ENCODE data around the gene LPO.

The LPO gene

GRCh38 chr17:58268774-58269556 lies 30.6 kb downstream of the LPO start:
- no peak overlapping the region for H3K27ac ChIP-seq (ENCODE audit: low read length)
- H3K9me3 ChIP-seq (ENCODE audit: control insufficient read depth, insufficient read depth, low read length): no peaks in the 10 kb centered on the region
- no CpG with 5 or more reads among the region's 6 CpGs for WGBS (ENCODE audit: insufficient coverage, insufficient read length)
- no peak overlapping the region for H3K4me3 ChIP-seq (ENCODE audit: low read length)
- no peaks in the 10 kb centered on the region for H3K27me3 ChIP-seq (ENCODE audit: control insufficient read depth, insufficient read depth, low read length)
- no peak for DNase-seq (ENCODE audit: low read depth, low spot score)
- no peaks in the 10 kb centered on the region for H3K36me3 ChIP-seq (ENCODE audit: control insufficient read depth, insufficient read depth, low read length)
- no peaks in the 10 kb centered on the region for H3K4me1 ChIP-seq (ENCODE audit: control insufficient read depth, insufficient read depth, low read length)

- WGBS (ENCODE audit: insufficient coverage, insufficient read length): no CpG with 5 or more reads among the region's 9 CpGs
- Histone ChIP-seq H3K27me3 (ENCODE audit: control insufficient read depth, insufficient read depth, low read length) (no peaks in the 10 kb centered on the region), H3K4me3 (ENCODE audit: low read length) (no peak overlapping the region), H3K4me1 (ENCODE audit: control insufficient read depth, insufficient read depth, low read length) (no peaks in the 10 kb centered on the region), H3K9me3 (ENCODE audit: control insufficient read depth, insufficient read depth, low read length) (no peaks in the 10 kb centered on the region), H3K36me3 (ENCODE audit: control insufficient read depth, insufficient read depth, low read length) (no peaks in the 10 kb centered on the region), H3K27ac (ENCODE audit: low read length) (no peak overlapping the region)
- no peak for DNase-seq (ENCODE audit: low read depth, low spot score)
Observed at GRCh38 chr17:58269557-58270291, 31.3 kb downstream of the LPO start.

GRCh38 chr17:58270476-58271215 lies 32.3 kb downstream of the LPO start:
- Histone ChIP-seq H3K27me3 (ENCODE audit: control insufficient read depth, insufficient read depth, low read length) (no peaks in the 10 kb centered on the region), H3K4me3 (ENCODE audit: low read length) (no peak overlapping the region), H3K9me3 (ENCODE audit: control insufficient read depth, insufficient read depth, low read length) (no peaks in the 10 kb centered on the region), H3K4me1 (ENCODE audit: control insufficient read depth, insufficient read depth, low read length) (no peaks in the 10 kb centered on the region), H3K27ac (ENCODE audit: low read length) (no peak overlapping the region), H3K36me3 (ENCODE audit: control insufficient read depth, insufficient read depth, low read length) (no peaks in the 10 kb centered on the region)
- WGBS (ENCODE audit: insufficient coverage, insufficient read length): no CpG with 5 or more reads among the region's 15 CpGs
- DNase-seq (ENCODE audit: low read depth, low spot score): no peak

- WGBS (ENCODE audit: insufficient coverage, insufficient read length): no CpG with 5 or more reads among the region's 21 CpGs
- H3K4me1 ChIP-seq (ENCODE audit: control insufficient read depth, insufficient read depth, low read length): no peaks in the 10 kb centered on the region
- no peaks in the 10 kb centered on the region for H3K9me3 ChIP-seq (ENCODE audit: control insufficient read depth, insufficient read depth, low read length)
- H3K36me3 ChIP-seq (ENCODE audit: control insufficient read depth, insufficient read depth, low read length): no peaks in the 10 kb centered on the region
- no peak overlapping the region for H3K4me3 ChIP-seq (ENCODE audit: low read length)
- DNase-seq (ENCODE audit: low read depth, low spot score): no peak
- H3K27ac ChIP-seq (ENCODE audit: low read length): no peak overlapping the region
- H3K27me3 ChIP-seq (ENCODE audit: control insufficient read depth, insufficient read depth, low read length): no peaks in the 10 kb centered on the region
Observed at GRCh38 chr17:58271216-58271931, 33.0 kb downstream of the LPO start.

GRCh38 chr17:58272367-58273280 lies 34.2 kb downstream of the LPO start:
- DNase-seq (ENCODE audit: low read depth, low spot score): no peak
- no CpG with 5 or more reads among the region's 12 CpGs for WGBS (ENCODE audit: insufficient coverage, insufficient read length)

GRCh38 chr17:58273453-58274104 lies 35.2 kb downstream of the LPO start:
- H3K4me1 ChIP-seq (ENCODE audit: control insufficient read depth, insufficient read depth, low read length): no peaks in the 10 kb centered on the region
- H3K36me3 ChIP-seq (ENCODE audit: control insufficient read depth, insufficient read depth, low read length): no peaks in the 10 kb centered on the region
- H3K27me3 ChIP-seq (ENCODE audit: control insufficient read depth, insufficient read depth, low read length): no peaks in the 10 kb centered on the region
- DNase-seq (ENCODE audit: low read depth, low spot score): no peak
- H3K9me3 ChIP-seq (ENCODE audit: control insufficient read depth, insufficient read depth, low read length): no peaks in the 10 kb centered on the region
- H3K4me3 ChIP-seq (ENCODE audit: low read length): no peak overlapping the region
- no CpG with 5 or more reads among the region's 15 CpGs for WGBS (ENCODE audit: insufficient coverage, insufficient read length)
- no peak overlapping the region for H3K27ac ChIP-seq (ENCODE audit: low read length)

More at GRCh38 chr17:58272367-58273280, 34.2 kb downstream of the LPO start:
- Histone ChIP-seq H3K27me3 (ENCODE audit: control insufficient read depth, insufficient read depth, low read length) (no peaks in the 10 kb centered on the region), H3K27ac (ENCODE audit: low read length) (no peak overlapping the region), H3K4me3 (ENCODE audit: low read length) (no peak overlapping the region), H3K36me3 (ENCODE audit: control insufficient read depth, insufficient read depth, low read length) (no peaks in the 10 kb centered on the region), H3K9me3 (ENCODE audit: control insufficient read depth, insufficient read depth, low read length) (no peaks in the 10 kb centered on the region), H3K4me1 (ENCODE audit: control insufficient read depth, insufficient read depth, low read length) (no peaks in the 10 kb centered on the region)

GRCh38 chr17:58275417-58275816 lies 37.0 kb downstream of the LPO start:
- no CpG with 5 or more reads among the region's 10 CpGs for WGBS (ENCODE audit: insufficient coverage, insufficient read length)
- no peaks in the 10 kb centered on the region for H3K27me3 ChIP-seq (ENCODE audit: control insufficient read depth, insufficient read depth, low read length)

GRCh38 chr17:58276423-58276822 lies 38.0 kb downstream of the LPO start:
- Histone ChIP-seq H3K9me3 (ENCODE audit: control insufficient read depth, insufficient read depth, low read length) (no peaks in the 10 kb centered on the region), H3K4me1 (ENCODE audit: control insufficient read depth, insufficient read depth, low read length) (no peaks in the 10 kb centered on the region), H3K27ac (ENCODE audit: low read length) (no peak overlapping the region), H3K27me3 (ENCODE audit: control insufficient read depth, insufficient read depth, low read length) (no peaks in the 10 kb centered on the region), H3K4me3 (ENCODE audit: low read length) (no peak overlapping the region), H3K36me3 (ENCODE audit: control insufficient read depth, insufficient read depth, low read length) (no peaks in the 10 kb centered on the region)
- WGBS (ENCODE audit: insufficient coverage, insufficient read length): no CpG with 5 or more reads among the region's 2 CpGs
- no peak for DNase-seq (ENCODE audit: low read depth, low spot score)

More at GRCh38 chr17:58275417-58275816, 37.0 kb downstream of the LPO start:
- no peaks in the 10 kb centered on the region for H3K36me3 ChIP-seq (ENCODE audit: control insufficient read depth, insufficient read depth, low read length)
- H3K4me1 ChIP-seq (ENCODE audit: control insufficient read depth, insufficient read depth, low read length): no peaks in the 10 kb centered on the region
- no peak overlapping the region for H3K27ac ChIP-seq (ENCODE audit: low read length)
- DNase-seq (ENCODE audit: low read depth, low spot score): no peak
- no peak overlapping the region for H3K4me3 ChIP-seq (ENCODE audit: low read length)
- H3K9me3 ChIP-seq (ENCODE audit: control insufficient read depth, insufficient read depth, low read length): no peaks in the 10 kb centered on the region

- Histone ChIP-seq H3K9me3 (ENCODE audit: control insufficient read depth, insufficient read depth, low read length) (no peaks in the 10 kb centered on the region), H3K4me3 (ENCODE audit: low read length) (no peak overlapping the region), H3K36me3 (ENCODE audit: control insufficient read depth, insufficient read depth, low read length) (no peaks in the 10 kb centered on the region), H3K4me1 (ENCODE audit: control insufficient read depth, insufficient read depth, low read length) (no peaks in the 10 kb centered on the region), H3K27ac (ENCODE audit: low read length) (no peak overlapping the region), H3K27me3 (ENCODE audit: control insufficient read depth, insufficient read depth, low read length) (no peaks in the 10 kb centered on the region)
- no peak for DNase-seq (ENCODE audit: low read depth, low spot score)
- no CpG with 5 or more reads among the region's 5 CpGs for WGBS (ENCODE audit: insufficient coverage, insufficient read length)
Observed at GRCh38 chr17:58277107-58277801, 38.9 kb downstream of the LPO start.
